Panc1 (cell line): ENCODE measurements around the gene ARL10. TPM values are rescaled to one million over a fixed set of nuclear protein-coding genes. Genes with fewer than 3 reads are reported as not detected.

ENCODE experiments used
- ATAC-seq: fragments of 200-7000 bp; cut with Tn5 transposase; 2 replicates; pipeline ENCODE4 v1.9.1; 2020; ENCODE audit warnings: mild to moderate bottlenecking, moderate library complexity
- BruUV-seq: library from RNA; stranded (reverse); fragments of 400-500 nt; replicated peaks from 2 replicates; lab custom pipeline; 2021; lab: Mats Ljungman, UMichigan
- CTCF ChIA-PET: fragments of 300-600 bp; sonication (Branson Sonifier 250); formaldehyde crosslinking; loops from one replicate; lab custom pipeline; 2022; ENCODE audit warnings: antibody characterized with exemption; lab: Charles Lee
- POLR2A ChIA-PET: fragments of 300-600 bp; sonication (Branson Sonifier 250); formaldehyde crosslinking; loops from one replicate; lab custom pipeline; 2022; ENCODE audit warnings: antibody characterized with exemption; lab: Charles Lee
- DNase-seq: peaks from one replicate; pipeline ENCODE4 v3.0.0-alpha.2; 2010; ENCODE audit warnings: low read depth, low spot score
- H3K27ac ChIP-seq: 2 replicates; pipeline ENCODE4 v1.5.1; 2011; ENCODE audit warnings: mild to moderate bottlenecking, low read length, inconsistent platforms
- H3K27me3 ChIP-seq: fragments of 200-500 bp; sonication (Bioruptor generic); 2 replicates; pipeline ENCODE4 v1.6.0; 2014; ENCODE audit warnings: low read length, inconsistent platforms; ENCODE audit not compliant: control insufficient read depth, insufficient read depth
- H3K36me3 ChIP-seq: fragments of 200-500 bp; sonication (Bioruptor generic); 2 replicates; pipeline ENCODE4 v1.5.1; 2014; ENCODE audit warnings: inconsistent platforms, mild to moderate bottlenecking, low read length, moderate library complexity; ENCODE audit not compliant: control insufficient read depth, insufficient read depth
- H3K4me1 ChIP-seq: 2 replicates; pipeline ENCODE4 v1.5.1; 2011; ENCODE audit warnings: inconsistent platforms, mild to moderate bottlenecking, low read length, moderate library complexity; ENCODE audit not compliant: control insufficient read depth, insufficient read depth
- H3K4me3 ChIP-seq, 2 experiments: 2 replicates each; pipeline ENCODE4 v1.5.1; 2011 to 2012; ENCODE audit warnings: low read depth in 2 of 2, low read length in 2 of 2, mild to moderate bottlenecking in 2 of 2, inconsistent platforms in 1 of 2, moderate library complexity in 1 of 2
- H3K9me3 ChIP-seq: fragments of 200-500 bp; sonication (Bioruptor generic); 2 replicates; pipeline ENCODE4 v1.5.1; 2014; ENCODE audit warnings: low read depth, mild to moderate bottlenecking, inconsistent platforms, low read length, moderate library complexity; ENCODE audit not compliant: control insufficient read depth, insufficient read depth
- POLR2AphosphoS5 ChIP-seq: IDR thresholded peaks from 2 replicates; pipeline ENCODE4 v1.6.1; 2012; ENCODE audit warnings: mild to moderate bottlenecking, low read depth, low read length, moderate library complexity
- SIN3A ChIP-seq: IDR thresholded peaks from 2 replicates; pipeline ENCODE4 v1.6.1; 2012; ENCODE audit warnings: low read depth, mild to moderate bottlenecking, low read length, moderate library complexity, borderline replicate concordance; ENCODE audit not compliant: insufficient read depth
- TCF7L2 ChIP-seq: IDR thresholded peaks from 2 replicates; pipeline ENCODE4 v1.6.1; 2011; ENCODE audit warnings: mild to moderate bottlenecking, low read depth, low read length, inconsistent platforms
- in situ Hi-C: cut with HindIII; loops from 2 replicates; pipeline ENCODE4 v1.10.0; 2016; ENCODE audit warnings: low sequenced_read_pairs, low pct_unique_long_range_greater_than_20kb
- intact Hi-C: fragments of 100-400 bp; cut with micrococcal nuclease; formaldehyde crosslinking; loops from one replicate; pipeline ENCODE4 v1.10.0; 2022; ENCODE audit not compliant: unreplicated experiment
- total RNA-seq: library from RNA; stranded (reverse); gene quantifications from one replicate; pipeline ENCODE4 v1.2.1, GENCODE V29; 2021; ENCODE audit not compliant: unreplicated experiment
- TF ChIP-seq, protein P1 (sequence below), 2 experiments: IDR thresholded peaks; 2 replicates each; pipeline ENCODE4 v1.6.1; 2011 to 2012; ENCODE audit warnings: low read depth in 2 of 2, control low read depth in 1 of 2, low read length in 1 of 2, mild to moderate bottlenecking in 1 of 2, moderate library complexity in 1 of 2; ENCODE audit not compliant: insufficient read depth in 1 of 2
- TF ChIP-seq, protein P2 (sequence below): fragments of 450-650 bp; IDR thresholded peaks from 2 replicates; pipeline ENCODE4 v1.5.1; 2017; ENCODE audit warnings: mild to moderate bottlenecking

ARL10 gene
- total RNA-seq, 1 experiment from 2014 or later: 2.0 TPM

DNA sequence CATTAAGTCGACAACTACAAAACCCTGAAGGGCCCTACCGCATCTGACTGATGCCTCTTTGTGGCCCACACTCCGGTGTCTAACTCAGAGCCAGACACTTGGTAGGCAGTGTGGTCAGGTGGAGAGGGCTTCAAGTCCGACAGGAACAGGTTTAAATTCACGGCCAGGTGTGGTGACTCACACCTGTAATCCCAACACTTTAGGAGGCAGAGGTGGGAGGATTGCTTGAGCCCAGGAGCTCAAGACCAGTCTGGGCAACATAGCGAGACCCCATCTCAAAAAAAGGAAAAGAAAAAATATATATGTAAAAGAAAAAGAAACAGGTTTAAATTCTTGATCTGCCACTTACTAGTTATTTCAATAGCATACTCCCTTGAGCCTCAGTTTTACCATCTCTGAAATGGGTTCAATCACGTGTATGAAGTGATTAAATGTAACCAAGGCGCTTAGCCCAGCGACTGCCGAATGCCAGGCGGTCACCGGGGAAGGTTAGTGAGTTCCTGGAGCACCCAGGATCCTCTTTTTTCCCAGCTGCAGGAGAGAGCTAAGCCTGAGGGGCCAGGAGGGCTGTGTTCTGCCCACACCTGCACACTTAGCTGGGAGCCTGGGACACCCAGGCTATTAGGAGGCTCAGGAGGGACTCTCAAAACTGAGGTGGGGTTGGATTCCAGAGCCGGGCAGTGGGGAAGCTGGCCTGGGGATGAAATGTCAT, 50.1 kb downstream of the ARL10 start:
- Histone ChIP-seq H3K36me3 (no peaks in the 10 kb centered on the region), H3K9me3 (no peaks in the 10 kb centered on the region), H3K4me3 (peak overlapping the region; percentile 81 to 86), H3K27me3 (no peaks in the 10 kb centered on the region), H3K4me1 (peaks cover 16% of the 10 kb centered on the region; the same call in 1 of the 2 replicates), H3K27ac (peak overlapping the region; percentile 81)
- ChIA-PET POLR2A (interaction anchor here (0.7 kb wide), 1 partner anchor 10 kb away, joined by 8 read pairs; no protein-coding TSS in a partner anchor), CTCF (interaction anchor here (0.7 kb wide), 2 partner anchors 201 to 241 kb away, joined by 3 read pairs; no protein-coding TSS in a partner anchor)
- no TSS peak for BruUV-seq
- in situ Hi-C loops: no loop called here
- no peak for DNase-seq
- no peak; the same call in 1 of the 2 replicates for ATAC-seq
- intact Hi-C loops: loop anchor here (10.0 kb wide), 1 partner anchor 79 kb away; no protein-coding TSS in a partner anchor
- TF ChIP-seq SIN3A (no peak), TCF7L2 (no peak), POLR2AphosphoS5 (no peak)
- TF ChIP-seq, protein P1, sequence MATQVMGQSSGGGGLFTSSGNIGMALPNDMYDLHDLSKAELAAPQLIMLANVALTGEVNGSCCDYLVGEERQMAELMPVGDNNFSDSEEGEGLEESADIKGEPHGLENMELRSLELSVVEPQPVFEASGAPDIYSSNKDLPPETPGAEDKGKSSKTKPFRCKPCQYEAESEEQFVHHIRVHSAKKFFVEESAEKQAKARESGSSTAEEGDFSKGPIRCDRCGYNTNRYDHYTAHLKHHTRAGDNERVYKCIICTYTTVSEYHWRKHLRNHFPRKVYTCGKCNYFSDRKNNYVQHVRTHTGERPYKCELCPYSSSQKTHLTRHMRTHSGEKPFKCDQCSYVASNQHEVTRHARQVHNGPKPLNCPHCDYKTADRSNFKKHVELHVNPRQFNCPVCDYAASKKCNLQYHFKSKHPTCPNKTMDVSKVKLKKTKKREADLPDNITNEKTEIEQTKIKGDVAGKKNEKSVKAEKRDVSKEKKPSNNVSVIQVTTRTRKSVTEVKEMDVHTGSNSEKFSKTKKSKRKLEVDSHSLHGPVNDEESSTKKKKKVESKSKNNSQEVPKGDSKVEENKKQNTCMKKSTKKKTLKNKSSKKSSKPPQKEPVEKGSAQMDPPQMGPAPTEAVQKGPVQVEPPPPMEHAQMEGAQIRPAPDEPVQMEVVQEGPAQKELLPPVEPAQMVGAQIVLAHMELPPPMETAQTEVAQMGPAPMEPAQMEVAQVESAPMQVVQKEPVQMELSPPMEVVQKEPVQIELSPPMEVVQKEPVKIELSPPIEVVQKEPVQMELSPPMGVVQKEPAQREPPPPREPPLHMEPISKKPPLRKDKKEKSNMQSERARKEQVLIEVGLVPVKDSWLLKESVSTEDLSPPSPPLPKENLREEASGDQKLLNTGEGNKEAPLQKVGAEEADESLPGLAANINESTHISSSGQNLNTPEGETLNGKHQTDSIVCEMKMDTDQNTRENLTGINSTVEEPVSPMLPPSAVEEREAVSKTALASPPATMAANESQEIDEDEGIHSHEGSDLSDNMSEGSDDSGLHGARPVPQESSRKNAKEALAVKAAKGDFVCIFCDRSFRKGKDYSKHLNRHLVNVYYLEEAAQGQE (IDR thresholded peaks at IDR 0.05; ENCODE audit: insufficient read depth in 1 of 2, low read depth in 2 of 2, low read length in 1 of 2): no peak
- TF ChIP-seq, protein P2, sequence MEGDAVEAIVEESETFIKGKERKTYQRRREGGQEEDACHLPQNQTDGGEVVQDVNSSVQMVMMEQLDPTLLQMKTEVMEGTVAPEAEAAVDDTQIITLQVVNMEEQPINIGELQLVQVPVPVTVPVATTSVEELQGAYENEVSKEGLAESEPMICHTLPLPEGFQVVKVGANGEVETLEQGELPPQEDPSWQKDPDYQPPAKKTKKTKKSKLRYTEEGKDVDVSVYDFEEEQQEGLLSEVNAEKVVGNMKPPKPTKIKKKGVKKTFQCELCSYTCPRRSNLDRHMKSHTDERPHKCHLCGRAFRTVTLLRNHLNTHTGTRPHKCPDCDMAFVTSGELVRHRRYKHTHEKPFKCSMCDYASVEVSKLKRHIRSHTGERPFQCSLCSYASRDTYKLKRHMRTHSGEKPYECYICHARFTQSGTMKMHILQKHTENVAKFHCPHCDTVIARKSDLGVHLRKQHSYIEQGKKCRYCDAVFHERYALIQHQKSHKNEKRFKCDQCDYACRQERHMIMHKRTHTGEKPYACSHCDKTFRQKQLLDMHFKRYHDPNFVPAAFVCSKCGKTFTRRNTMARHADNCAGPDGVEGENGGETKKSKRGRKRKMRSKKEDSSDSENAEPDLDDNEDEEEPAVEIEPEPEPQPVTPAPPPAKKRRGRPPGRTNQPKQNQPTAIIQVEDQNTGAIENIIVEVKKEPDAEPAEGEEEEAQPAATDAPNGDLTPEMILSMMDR: no peak

GRCh38 chr5:176415952-176416924, 51.0 kb downstream of the ARL10 start, which contains the start of gene CLTB:
CLTB (minus strand) TSS chr5:176416539; CDS start chr5:176416363, 176 bp downstream.
- CTCF ChIA-PET: interaction anchor here (0.5 to 1.4 kb wide), 7 partner anchors 32 to 240 kb away, joined by 3 to 9 read pairs (median 3); partner anchors contain the start of genes FAF2 and RNF44
- ATAC-seq: peak; percentile 98
- H3K9me3 ChIP-seq: no peaks in the 10 kb centered on the region
- POLR2A ChIA-PET: interaction anchor here (0.6 to 0.7 kb wide), 2 partner anchors 11 to 29 kb away, joined by 3 to 8 read pairs; no protein-coding TSS in a partner anchor
- H3K27ac ChIP-seq: peak within 1 kb of the TSS; percentile 81
- intact Hi-C loops: loop anchor here (10.0 kb wide), 1 partner anchor 79 kb away; no protein-coding TSS in a partner anchor
- H3K4me3 ChIP-seq: peak within 1 kb of the TSS; percentile 81 to 86
- in situ Hi-C loops: no loop called here
- peaks cover 16% of the 10 kb centered on the region; the same call in 1 of the 2 replicates for H3K4me1 ChIP-seq
- H3K27me3 ChIP-seq: no peaks in the 10 kb centered on the region
- no TSS peak for BruUV-seq
- H3K36me3 ChIP-seq: no peaks in the 10 kb centered on the region
- TF ChIP-seq, protein P1 (IDR thresholded peaks at IDR 0.05; ENCODE audit: insufficient read depth in 1 of 2, low read depth in 2 of 2, low read length in 1 of 2): no peak; a peak in 1 of 4 replicates
- TF ChIP-seq, protein P2: peak; percentile 99
- TF ChIP-seq SIN3A (peak; percentile 83; the same call in 1 of the 2 replicates), TCF7L2 (no peak), POLR2AphosphoS5 (no peak)
- no peak for DNase-seq
